Thoracic aorta (tissue), 2 donors: Measurements from ENCODE around the gene FSD1. TPM values are rescaled to one million over a fixed set of nuclear protein-coding genes. Genes with fewer than 3 reads are reported as not detected.

Experiments
- ATAC-seq: fragments of 150-250 bp; one replicate; pipeline ENCODE4 v1.8.0; 2017; ENCODE audit warnings: low read depth; ENCODE audit not compliant: insufficient number of reproducible peaks, low FRiP score
- DNase-seq: peaks from one replicate; pipeline ENCODE4 v3.0.0-alpha.2; 2020; ENCODE audit warnings: low spot score
- H3K27ac ChIP-seq, 2 donors: fragments of 200-600 bp; sonication (generic); 1 replicate in 1 of 2; 2 replicates in 1 of 2; pipeline ENCODE4 v1.5.1; 2016; ENCODE audit warnings: mild to moderate bottlenecking in 2 of 2, moderate library complexity in 2 of 2
- H3K27me3 ChIP-seq: fragments of 200-600 bp; sonication (generic); replicated peaks from 2 replicates; pipeline ENCODE4 v1.6.0; 2016; ENCODE audit warnings: mild to moderate bottlenecking; ENCODE audit not compliant: insufficient read depth
- H3K36me3 ChIP-seq: fragments of 200-600 bp; sonication (generic); one replicate; pipeline ENCODE4 v1.5.1; 2016
- H3K4me1 ChIP-seq, 2 donors: fragments of 200-600 bp; sonication (generic); 1 replicate in 1 of 2; 2 replicates in 1 of 2; pipeline versions ENCODE4 v1.5.1 to v1.6.0; 2016; ENCODE audit warnings: low read depth in 2 of 2, mild to moderate bottlenecking in 1 of 2; ENCODE audit not compliant: control insufficient read depth in 1 of 2
- H3K4me3 ChIP-seq: fragments of 200-600 bp; sonication (generic); 2 replicates; pipeline ENCODE4 v1.5.1; 2016; ENCODE audit warnings: mild to moderate bottlenecking
- H3K9me3 ChIP-seq: fragments of 200-600 bp; sonication (generic); 2 replicates; pipeline ENCODE4 v1.5.1; 2016
- CTCF ChIP-seq: fragments of 200-600 bp; sonication (generic); IDR thresholded peaks from one replicate; pipeline ENCODE4 v1.5.1; 2019; ENCODE audit warnings: antibody characterized with exemption
- total RNA-seq, 2 donors: library from RNA; depleted of rRNA; stranded (reverse); fragments of >200 nt; gene quantifications; one replicate each; pipeline versions ENCODE4 v1.1.0 to v1.2.3, GENCODE V29; 2016

Gene FSD1
- total RNA-seq, 2 donors from 2014 or later, result not detected

- Histone ChIP-seq H3K36me3 (peaks cover 4% of the 10 kb centered on the region), H3K9me3 (no peaks in the 10 kb centered on the region), H3K27ac (no peak overlapping the region), H3K4me3 (no peak overlapping the region), H3K27me3 (no peaks in the 10 kb centered on the region), H3K4me1 (no peaks in the 10 kb centered on the region)
- no peak for TF ChIP-seq CTCF
- ATAC-seq (no peak), DNase-seq (no peak)
Measured at GRCh38 chr19:4354897-4355296, 50.5 kb downstream of the FSD1 start.

GRCh38 chr19:4357095-4357797 lies 52.8 kb downstream of the FSD1 start:
- ATAC-seq (no peak), DNase-seq (no peak)
- Histone ChIP-seq H3K9me3 (no peaks in the 10 kb centered on the region), H3K27ac (no peak overlapping the region), H3K4me3 (no peak overlapping the region), H3K36me3 (peaks cover 20% of the 10 kb centered on the region), H3K4me1 (no peaks in the 10 kb centered on the region), H3K27me3 (no peaks in the 10 kb centered on the region)
- TF ChIP-seq CTCF, result no peak

- Histone ChIP-seq H3K27ac (no peak overlapping the region), H3K36me3 (peaks cover 25% of the 10 kb centered on the region), H3K4me3 (no peak overlapping the region), H3K4me1 (no peaks in the 10 kb centered on the region), H3K27me3 (no peaks in the 10 kb centered on the region), H3K9me3 (no peaks in the 10 kb centered on the region)
- TF ChIP-seq CTCF, result no peak
- ATAC-seq (no peak), DNase-seq (no peak)
Measured at GRCh38 chr19:4357921-4358326, 53.5 kb downstream of the FSD1 start.

- no peak for TF ChIP-seq CTCF
- H3K4me1 ChIP-seq, result no peaks in the 10 kb centered on the region
- no peaks in the 10 kb centered on the region for H3K27me3 ChIP-seq
- H3K9me3 ChIP-seq, result no peaks in the 10 kb centered on the region
- H3K36me3 ChIP-seq, result peaks cover 36% of the 10 kb centered on the region
- no peak overlapping the region for H3K4me3 ChIP-seq
- H3K27ac ChIP-seq, result no peak overlapping the region
- DNase-seq (no peak), ATAC-seq (no peak)
Measured at GRCh38 chr19:4358709-4359626, 54.6 kb downstream of the FSD1 start.

- H3K4me3 ChIP-seq, result no peak overlapping the region
- no peak for ATAC-seq
- TF ChIP-seq CTCF, result no peak
- H3K4me1 ChIP-seq, result no peaks in the 10 kb centered on the region
- H3K36me3 ChIP-seq, result peaks cover 39% of the 10 kb centered on the region
- no peaks in the 10 kb centered on the region for H3K9me3 ChIP-seq
- H3K27me3 ChIP-seq, result no peaks in the 10 kb centered on the region
- no peak for DNase-seq
- H3K27ac ChIP-seq, result no peak overlapping the region
Measured at GRCh38 chr19:4359627-4360000, 55.2 kb downstream of the FSD1 start.
